GM12872 (cell line): Measurements from ENCODE around the gene DLG1.

Experiments used
- CTCF ChIP-seq: IDR thresholded peaks from 3 replicates; pipeline ENCODE4 v1.5.1; 2011; ENCODE audit warnings: low read depth, mild to moderate bottlenecking, low read length, moderate library complexity; ENCODE audit not compliant: insufficient read depth

Gene DLG1

DNA sequence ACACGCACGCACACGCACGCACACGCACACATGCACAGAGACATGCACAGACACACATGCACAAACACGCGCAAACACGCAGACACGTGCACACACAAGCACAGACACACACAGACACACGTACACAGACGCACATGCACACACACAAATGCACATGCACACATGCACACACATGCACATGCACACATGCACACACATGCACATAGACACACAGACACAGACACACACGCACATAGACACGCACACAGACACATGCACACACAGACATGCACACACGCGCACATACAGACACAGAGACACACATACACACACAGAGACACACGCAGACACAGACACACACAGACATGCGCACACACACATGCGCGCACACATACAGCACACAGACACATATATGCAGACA, 303.4 kb downstream of the DLG1 start:
- no peak for TF ChIP-seq CTCF

DNA sequence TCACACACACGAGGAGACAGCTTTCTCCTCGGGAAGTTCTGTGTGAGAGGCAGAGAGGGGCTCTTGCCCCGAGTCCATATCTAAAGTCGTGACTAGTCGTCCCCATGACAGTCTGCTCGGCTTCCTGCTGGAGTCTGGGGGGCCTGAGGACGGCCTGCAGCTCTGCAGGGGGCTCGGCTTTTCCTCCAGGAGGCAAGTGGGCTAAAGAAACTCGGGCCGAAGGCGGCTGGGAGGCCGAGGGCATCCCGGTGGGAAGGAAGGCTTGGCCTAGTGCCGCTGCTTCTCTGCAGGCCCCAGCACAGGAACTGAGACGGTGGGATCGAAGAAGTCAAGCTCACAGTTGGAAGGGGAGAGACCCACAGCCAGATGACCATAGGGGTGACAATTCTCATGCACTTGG, 304.4 kb downstream of the DLG1 start:
- no peak for TF ChIP-seq CTCF
